Body of pancreas (tissue), 4 donors: ENCODE data around the gene GGT7. TPM values are rescaled to one million over a fixed set of nuclear protein-coding genes. Genes with fewer than 3 reads are reported as not detected.

Experiments
- ATAC-seq: fragments of 150-250 bp; one replicate; pipeline ENCODE4 v1.9.1; 2016
- DNase-seq, 4 donors: peaks; one replicate each; pipeline ENCODE4 v3.0.0-alpha.2; 2019
- H3K27ac ChIP-seq, 4 donors: fragments of 200-600 bp; sonication (generic); 1 replicate in 3 of 4; 2 replicates in 1 of 4; pipeline versions ENCODE4 v1.5.1 to v1.6.1; 2016 to 2019; ENCODE audit warnings: mild to moderate bottlenecking in 1 of 4, mixed read lengths in 1 of 4, moderate library complexity in 1 of 4
- H3K27me3 ChIP-seq, 2 donors: fragments of 200-600 bp; sonication (generic); one replicate each; pipeline ENCODE4 v1.6.0; 2016; ENCODE audit warnings: mild to moderate bottlenecking in 1 of 2
- H3K36me3 ChIP-seq, 2 donors: fragments of 200-600 bp; sonication (generic); replicated peaks in 1 of 2; 2 replicates each; pipeline ENCODE4 v1.5.1; 2016; ENCODE audit warnings: low read depth in 2 of 2; ENCODE audit not compliant: insufficient read depth in 1 of 2
- H3K4me1 ChIP-seq: fragments of 200-600 bp; sonication (generic); one replicate; pipeline ENCODE4 v1.6.0; 2016
- H3K4me3 ChIP-seq, 2 donors: fragments of 200-600 bp; sonication (generic); 1 replicate in 1 of 2; 2 replicates in 1 of 2; pipeline ENCODE4 v1.5.1; 2016 to 2019
- H3K9me3 ChIP-seq, 3 donors: fragments of 200-600 bp; sonication (generic); 1 replicate in 2 of 3; 2 replicates in 1 of 3; pipeline ENCODE4 v1.5.1; 2016
- POLR2A ChIP-seq, 3 donors: fragments of 450-650 bp; IDR thresholded peaks; one replicate each; pipeline ENCODE4 v1.6.1; 2016; ENCODE audit warnings: antibody characterized with exemption in 3 of 3, mild to moderate bottlenecking in 2 of 3
- WGBS, 2 donors: methylation state at CpG; one replicate each; pipeline ENCODE4 v1.1.5; 2017; 5-methylcytosine and 5-hydroxymethylcytosine counted together
- intact Hi-C: fragments of 100-400 bp; cut with DNase I; formaldehyde crosslinking; loops from one replicate; pipeline ENCODE4 v1.15.1; 2023
- total RNA-seq, 2 donors: library from RNA; depleted of rRNA; stranded (reverse); fragments of >200 nt; gene quantifications; one replicate each; pipeline ENCODE4 v1.1.0, GENCODE V29; 2016
- TF ChIP-seq, protein P1 (sequence below), 7 experiments: fragments of 450-650 bp in 4 of 7; fragments of 200-600 bp in 3 of 7; sonication (generic) in 3 of 7; IDR thresholded peaks; one replicate each; pipeline ENCODE4 v1.5.1; 2016 to 2019; ENCODE audit warnings: antibody characterized with exemption in 7 of 7

Gene GGT7
- total RNA-seq, 2 donors from 2014 or later = 19.2 to 22.7 TPM

DNA sequence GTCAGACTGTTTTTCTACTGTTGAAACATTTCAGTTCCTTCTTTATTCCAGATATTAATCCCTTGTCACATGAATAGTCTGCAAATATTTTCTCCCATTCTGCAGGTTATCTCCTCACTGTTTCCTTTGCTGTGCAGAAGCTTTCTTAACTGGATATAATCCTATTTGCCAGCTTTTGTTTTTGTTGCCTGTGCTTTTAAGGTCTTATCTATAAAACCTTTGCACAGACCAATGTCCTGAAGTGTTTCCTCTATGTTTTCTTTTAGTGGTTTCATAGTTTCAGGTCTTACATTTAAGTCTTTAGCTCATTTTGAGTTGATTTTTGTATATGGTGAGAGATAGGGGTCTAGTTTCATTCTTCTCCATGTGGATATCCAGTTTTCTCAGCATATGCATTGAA, 66.4 kb downstream of the GGT7 start:
- no peaks in the 10 kb centered on the region for H3K36me3 ChIP-seq
- H3K9me3 ChIP-seq = no peaks in the 10 kb centered on the region
- DNase-seq = no peak
- H3K27me3 ChIP-seq = no peaks in the 10 kb centered on the region
- ATAC-seq = no peak
- no peak overlapping the region for H3K27ac ChIP-seq
- peaks cover 6% of the 10 kb centered on the region for H3K4me1 ChIP-seq
- TF ChIP-seq POLR2A (IDR thresholded peaks at IDR 0.05) = no peak
- TF ChIP-seq, protein P1, sequence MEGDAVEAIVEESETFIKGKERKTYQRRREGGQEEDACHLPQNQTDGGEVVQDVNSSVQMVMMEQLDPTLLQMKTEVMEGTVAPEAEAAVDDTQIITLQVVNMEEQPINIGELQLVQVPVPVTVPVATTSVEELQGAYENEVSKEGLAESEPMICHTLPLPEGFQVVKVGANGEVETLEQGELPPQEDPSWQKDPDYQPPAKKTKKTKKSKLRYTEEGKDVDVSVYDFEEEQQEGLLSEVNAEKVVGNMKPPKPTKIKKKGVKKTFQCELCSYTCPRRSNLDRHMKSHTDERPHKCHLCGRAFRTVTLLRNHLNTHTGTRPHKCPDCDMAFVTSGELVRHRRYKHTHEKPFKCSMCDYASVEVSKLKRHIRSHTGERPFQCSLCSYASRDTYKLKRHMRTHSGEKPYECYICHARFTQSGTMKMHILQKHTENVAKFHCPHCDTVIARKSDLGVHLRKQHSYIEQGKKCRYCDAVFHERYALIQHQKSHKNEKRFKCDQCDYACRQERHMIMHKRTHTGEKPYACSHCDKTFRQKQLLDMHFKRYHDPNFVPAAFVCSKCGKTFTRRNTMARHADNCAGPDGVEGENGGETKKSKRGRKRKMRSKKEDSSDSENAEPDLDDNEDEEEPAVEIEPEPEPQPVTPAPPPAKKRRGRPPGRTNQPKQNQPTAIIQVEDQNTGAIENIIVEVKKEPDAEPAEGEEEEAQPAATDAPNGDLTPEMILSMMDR (IDR thresholded peaks at IDR 0.05) = no peak
- H3K4me3 ChIP-seq = no peak overlapping the region
- intact Hi-C loops = no loop called here

DNA sequence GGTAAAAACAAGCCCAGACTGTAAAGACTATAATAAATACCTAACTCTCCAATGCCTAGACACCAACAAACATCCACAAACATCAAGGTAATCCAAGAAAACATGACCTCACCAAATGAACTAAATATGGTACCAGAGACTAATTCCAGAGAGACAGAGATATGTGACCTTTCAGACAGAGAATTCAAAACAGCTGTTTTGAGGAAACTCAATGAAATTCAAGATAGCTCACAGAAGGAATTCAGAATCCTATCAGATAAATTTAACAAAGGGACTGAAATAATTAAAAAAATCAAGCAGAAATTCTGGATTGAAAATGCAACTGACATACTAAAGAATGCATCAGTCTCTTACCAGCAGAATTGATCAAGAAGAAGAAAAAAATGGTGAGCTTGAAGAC, 73.8 kb downstream of the GGT7 start:
- TF ChIP-seq POLR2A (IDR thresholded peaks at IDR 0.05) = no peak
- TF ChIP-seq, protein P1 (IDR thresholded peaks at IDR 0.05) = no peak
- Histone ChIP-seq H3K27ac (no peak overlapping the region), H3K36me3 (no peaks in the 10 kb centered on the region), H3K9me3 (peaks cover 0 to 4% (median 0%) of the 10 kb centered on the region in 3 donors), H3K27me3 (no peaks in the 10 kb centered on the region), H3K4me1 (no peaks in the 10 kb centered on the region), H3K4me3 (no peak overlapping the region)
- intact Hi-C loops = no loop called here
- ATAC-seq = no peak
- no peak for DNase-seq

DNA sequence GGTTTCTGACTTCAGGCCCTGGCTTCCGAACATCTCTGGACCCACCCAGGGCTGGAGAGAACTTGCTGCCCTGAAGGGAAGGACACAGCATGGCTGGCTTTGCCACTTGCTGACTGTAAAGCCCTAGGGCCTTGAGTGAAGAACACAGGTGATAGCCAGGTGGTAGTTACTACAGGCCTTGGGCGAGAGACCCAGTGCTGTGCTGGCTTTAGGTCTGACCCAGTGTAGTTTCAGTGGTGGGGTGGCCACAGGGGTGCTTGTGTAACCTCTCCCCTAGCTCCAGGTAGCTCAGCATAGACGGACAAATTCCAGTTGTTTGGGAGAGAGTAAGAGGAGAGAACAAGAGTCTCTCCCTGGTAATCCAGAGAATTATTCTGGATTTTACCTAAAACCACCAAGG, 74.3 kb downstream of the GGT7 start:
- no peak for TF ChIP-seq POLR2A (IDR thresholded peaks at IDR 0.05)
- TF ChIP-seq, protein P1 (IDR thresholded peaks at IDR 0.05) = no peak
- H3K27ac ChIP-seq = no peak overlapping the region
- WGBS, 2 donors = 75 to 89% methylated on average over 3 of the region's 3 CpGs
- no peak for DNase-seq
- no peaks in the 10 kb centered on the region for H3K27me3 ChIP-seq
- intact Hi-C loops = no loop called here
- H3K4me3 ChIP-seq = no peak overlapping the region
- H3K9me3 ChIP-seq = peaks cover 0 to 4% (median 0%) of the 10 kb centered on the region in 3 donors
- no peaks in the 10 kb centered on the region for H3K4me1 ChIP-seq
- ATAC-seq = no peak
- H3K36me3 ChIP-seq = no peaks in the 10 kb centered on the region

DNA sequence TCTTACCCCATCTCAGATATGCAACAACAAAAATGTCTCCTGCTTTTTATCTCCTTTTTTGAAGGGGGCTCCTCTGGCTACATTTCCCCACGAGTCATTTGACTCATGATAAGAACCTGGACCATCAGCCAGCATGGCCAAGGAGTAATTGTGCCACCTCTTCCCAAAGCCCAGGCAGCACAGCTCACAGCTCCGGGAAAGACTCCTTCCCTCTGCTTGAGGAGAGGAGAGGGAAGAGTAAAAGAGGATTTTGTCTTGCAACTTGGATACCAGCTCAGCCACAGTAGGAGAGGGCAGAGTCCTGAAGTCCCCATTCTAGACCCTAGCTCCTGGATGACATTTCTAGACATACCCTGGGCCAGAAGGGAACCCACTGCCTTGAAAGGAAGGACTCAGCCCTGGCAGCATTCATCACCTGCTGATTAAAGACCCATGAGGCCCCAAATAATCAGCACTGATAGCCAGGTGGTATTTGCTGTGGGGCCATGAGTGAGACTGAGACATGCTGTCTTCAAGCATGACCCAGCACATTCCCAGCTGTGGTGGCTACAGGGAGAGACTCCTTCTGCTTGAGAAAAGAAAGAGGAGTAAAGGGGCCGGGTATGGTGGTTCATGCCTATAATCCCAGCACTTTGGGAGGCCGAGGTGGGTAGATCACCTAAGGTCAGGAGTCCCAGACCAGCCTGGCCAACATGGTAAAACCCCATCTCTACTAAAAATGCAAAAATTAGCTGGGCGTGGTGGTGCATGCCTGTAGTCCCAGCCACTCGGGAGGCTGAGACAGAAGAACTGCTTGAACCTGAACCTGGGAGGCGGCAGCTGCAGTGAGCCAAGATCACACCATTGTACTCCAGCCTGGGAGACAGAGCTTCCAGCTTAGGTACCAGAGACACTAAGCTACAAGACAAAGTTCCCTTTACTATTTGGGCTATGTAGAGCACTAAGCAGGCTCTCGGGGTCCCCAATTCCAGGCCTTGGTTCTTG, 75.4 kb downstream of the GGT7 start:
- 86 to 96% methylated on average over 8 of the region's 8 CpGs for WGBS, 2 donors

More for the DNA sequence above, 75.4 kb downstream of the GGT7 start:
- no peaks in the 10 kb centered on the region for H3K36me3 ChIP-seq
- no peak overlapping the region for H3K27ac ChIP-seq
- H3K9me3 ChIP-seq = peaks cover 0 to 4% (median 0%) of the 10 kb centered on the region in 3 donors
- intact Hi-C loops = no loop called here
- TF ChIP-seq, protein P1 (IDR thresholded peaks at IDR 0.05) = no peak
- TF ChIP-seq POLR2A (IDR thresholded peaks at IDR 0.05) = no peak
- no peaks in the 10 kb centered on the region for H3K27me3 ChIP-seq
- DNase-seq = no peak
- H3K4me3 ChIP-seq = no peak overlapping the region
- ATAC-seq = no peak
- no peaks in the 10 kb centered on the region for H3K4me1 ChIP-seq

Other genes starting within 250 kb of the GGT7 start
- 10 to 100 TPM in 1 of 2 donors, 1 to 10 TPM in 1; 4.4 to 14.8 TPM for gene PIGU, start 195.8 kb downstream of the GGT7 start, total RNA-seq
- gene TP53INP2, start 168.5 kb downstream of the GGT7 start, total RNA-seq = 10 to 100 TPM in 1 of 2 donors, 1 to 10 TPM in 1; 3.4 to 12.2 TPM
- gene NCOA6, start 47.2 kb downstream of the GGT7 start, total RNA-seq = 10 to 100 TPM; 13.5 to 54.1 TPM
- 10 to 100 TPM; 33.9 to 78.1 TPM for gene ACSS2, start 3.8 kb upstream of the GGT7 start, total RNA-seq
- gene GSS, start 83.0 kb upstream of the GGT7 start, total RNA-seq = 10 to 100 TPM; 24.6 to 33.0 TPM
- gene MYH7B, start 83.0 kb upstream of the GGT7 start, total RNA-seq = 1 to 10 TPM in 1 of 2 donors, under 1 TPM in 1; 0.52 to 1.3 TPM
- gene TRPC4AP, start 220.0 kb upstream of the GGT7 start, total RNA-seq = 10 to 100 TPM; 44.1 to 57.4 TPM